LNCaP clone FGC (cell line): Measurements from ENCODE around the gene SLC9A3.

ENCODE experiments used
- DNase-seq: peaks from one replicate; pipeline ENCODE4 v3.0.0-alpha.2; 2011; ENCODE audit warnings: low read depth
- H3K4me3 ChIP-seq: 2 replicates; pipeline ENCODE4 v1.5.1; 2011; ENCODE audit warnings: mild to moderate bottlenecking, low read depth, low read length, control low read depth
- TF ChIP-seq, protein P1 (sequence below): IDR thresholded peaks from 2 replicates; pipeline ENCODE4 v1.5.1; 2012; ENCODE audit warnings: mild to moderate bottlenecking; ENCODE audit not compliant: control insufficient read depth, insufficient read depth; ENCODE audit errors: extremely low read depth

Gene SLC9A3

DNA sequence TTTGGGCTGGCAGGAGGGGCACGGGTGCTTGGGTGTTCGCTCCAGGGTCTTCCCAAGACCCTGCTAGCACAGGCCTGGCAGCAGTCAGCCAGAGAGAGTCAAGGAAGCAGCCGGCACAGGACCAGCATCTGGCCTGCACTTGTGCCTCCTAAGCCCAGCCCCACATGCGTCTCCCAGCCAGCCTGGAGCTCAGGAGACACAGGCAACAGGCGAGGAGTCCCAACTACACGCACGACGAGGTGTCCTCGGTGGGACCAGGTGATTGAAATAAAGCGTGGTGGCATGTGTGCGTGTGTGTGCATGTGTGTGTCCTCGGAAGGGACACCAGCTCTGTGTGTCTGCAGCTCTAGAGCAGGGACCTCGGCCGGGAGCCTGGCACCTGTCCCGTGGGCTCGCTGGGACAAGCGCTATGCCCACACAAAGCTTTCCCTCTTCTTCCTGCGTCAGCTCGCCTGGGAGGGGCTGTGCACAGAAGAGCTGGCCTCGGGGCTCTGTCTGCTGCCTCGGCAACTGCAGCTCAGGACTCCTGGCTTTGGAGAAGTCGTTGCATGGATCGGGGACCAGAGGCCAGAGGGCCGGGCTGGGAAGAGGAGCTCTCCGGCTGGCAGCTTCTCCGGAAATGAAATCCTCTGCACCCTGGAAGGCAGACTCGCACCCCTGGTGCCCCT is 14.7 kb upstream of the SLC9A3 start:
- DNase-seq = no peak
- H3K4me3 ChIP-seq = no peak overlapping the region
- TF ChIP-seq, protein P1, sequence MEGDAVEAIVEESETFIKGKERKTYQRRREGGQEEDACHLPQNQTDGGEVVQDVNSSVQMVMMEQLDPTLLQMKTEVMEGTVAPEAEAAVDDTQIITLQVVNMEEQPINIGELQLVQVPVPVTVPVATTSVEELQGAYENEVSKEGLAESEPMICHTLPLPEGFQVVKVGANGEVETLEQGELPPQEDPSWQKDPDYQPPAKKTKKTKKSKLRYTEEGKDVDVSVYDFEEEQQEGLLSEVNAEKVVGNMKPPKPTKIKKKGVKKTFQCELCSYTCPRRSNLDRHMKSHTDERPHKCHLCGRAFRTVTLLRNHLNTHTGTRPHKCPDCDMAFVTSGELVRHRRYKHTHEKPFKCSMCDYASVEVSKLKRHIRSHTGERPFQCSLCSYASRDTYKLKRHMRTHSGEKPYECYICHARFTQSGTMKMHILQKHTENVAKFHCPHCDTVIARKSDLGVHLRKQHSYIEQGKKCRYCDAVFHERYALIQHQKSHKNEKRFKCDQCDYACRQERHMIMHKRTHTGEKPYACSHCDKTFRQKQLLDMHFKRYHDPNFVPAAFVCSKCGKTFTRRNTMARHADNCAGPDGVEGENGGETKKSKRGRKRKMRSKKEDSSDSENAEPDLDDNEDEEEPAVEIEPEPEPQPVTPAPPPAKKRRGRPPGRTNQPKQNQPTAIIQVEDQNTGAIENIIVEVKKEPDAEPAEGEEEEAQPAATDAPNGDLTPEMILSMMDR = no peak

DNA sequence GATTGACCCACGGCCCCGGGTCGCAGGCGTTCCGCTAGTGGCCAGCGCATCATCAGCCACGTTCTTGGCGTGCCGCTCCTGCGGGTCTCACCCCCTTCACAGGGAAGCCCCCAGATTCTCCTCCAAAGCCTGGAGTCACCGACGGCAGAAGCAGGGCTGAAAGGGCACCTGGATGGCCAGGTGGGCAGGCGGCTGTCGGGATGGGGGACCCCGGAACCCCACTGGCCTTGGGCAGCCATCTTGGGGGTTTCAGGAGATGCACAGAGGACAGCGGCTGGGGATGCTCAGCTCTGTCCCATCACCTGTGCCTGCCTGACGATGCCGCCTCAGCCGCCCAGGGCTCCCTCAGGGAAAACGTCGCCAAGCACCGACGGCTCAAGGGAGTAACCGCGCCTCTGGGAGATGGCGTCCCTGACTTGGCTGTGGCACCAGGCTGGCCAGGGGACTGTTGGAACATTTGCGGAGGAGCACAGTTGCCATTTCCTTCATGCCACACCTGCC is 14.1 kb upstream of the SLC9A3 start:
- TF ChIP-seq, protein P1 = no peak
- no peak for DNase-seq

DNA sequence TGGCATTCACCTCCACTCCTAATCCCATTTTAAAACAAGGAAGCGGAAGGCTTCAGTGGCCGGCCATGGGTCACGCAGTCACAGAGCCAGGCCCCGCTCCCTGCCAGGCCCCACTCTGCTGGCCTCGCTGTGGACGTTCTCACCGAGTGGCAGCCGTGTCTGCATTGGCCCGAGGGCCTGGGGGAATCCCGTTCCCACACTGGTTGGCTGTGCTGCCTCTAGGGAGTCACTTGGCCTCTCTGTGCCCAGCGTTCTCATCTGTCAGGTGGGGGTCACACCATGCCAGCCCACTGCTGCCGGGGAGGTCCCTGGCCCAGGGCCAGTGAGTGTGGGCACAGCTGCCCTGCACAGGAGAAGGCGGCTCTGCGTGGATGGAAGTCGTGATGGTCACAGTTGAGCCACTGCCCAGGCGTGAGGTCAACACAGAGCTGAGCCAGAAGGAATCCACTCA is 13.4 kb upstream of the SLC9A3 start:
- TF ChIP-seq, protein P1 = no peak
- no peak overlapping the region for H3K4me3 ChIP-seq
- no peak for DNase-seq

More for the DNA sequence above, 14.1 kb upstream of the SLC9A3 start:
- H3K4me3 ChIP-seq = no peak overlapping the region

DNA sequence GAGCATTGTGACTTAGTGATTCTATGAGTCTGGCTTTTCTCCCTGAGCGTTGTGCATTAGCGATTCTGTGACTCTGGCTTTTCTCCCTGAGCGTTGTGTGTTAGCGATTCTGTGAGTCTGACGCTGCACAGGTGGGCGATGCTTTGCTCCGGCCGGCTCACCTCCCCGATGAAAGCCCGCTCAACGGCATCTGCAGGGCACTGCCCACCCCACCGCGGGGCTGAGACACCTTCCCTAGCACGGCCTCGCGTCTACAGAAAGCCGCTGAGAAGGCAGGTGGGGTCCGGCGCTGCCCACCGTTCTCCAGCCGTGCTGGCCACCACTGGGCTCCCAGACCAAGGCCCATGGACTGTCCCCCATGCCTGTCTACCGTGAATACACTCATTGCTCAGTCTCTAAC is 12.8 kb upstream of the SLC9A3 start:
- no peak for DNase-seq
- no peak overlapping the region for H3K4me3 ChIP-seq
- TF ChIP-seq, protein P1 = no peak

DNA sequence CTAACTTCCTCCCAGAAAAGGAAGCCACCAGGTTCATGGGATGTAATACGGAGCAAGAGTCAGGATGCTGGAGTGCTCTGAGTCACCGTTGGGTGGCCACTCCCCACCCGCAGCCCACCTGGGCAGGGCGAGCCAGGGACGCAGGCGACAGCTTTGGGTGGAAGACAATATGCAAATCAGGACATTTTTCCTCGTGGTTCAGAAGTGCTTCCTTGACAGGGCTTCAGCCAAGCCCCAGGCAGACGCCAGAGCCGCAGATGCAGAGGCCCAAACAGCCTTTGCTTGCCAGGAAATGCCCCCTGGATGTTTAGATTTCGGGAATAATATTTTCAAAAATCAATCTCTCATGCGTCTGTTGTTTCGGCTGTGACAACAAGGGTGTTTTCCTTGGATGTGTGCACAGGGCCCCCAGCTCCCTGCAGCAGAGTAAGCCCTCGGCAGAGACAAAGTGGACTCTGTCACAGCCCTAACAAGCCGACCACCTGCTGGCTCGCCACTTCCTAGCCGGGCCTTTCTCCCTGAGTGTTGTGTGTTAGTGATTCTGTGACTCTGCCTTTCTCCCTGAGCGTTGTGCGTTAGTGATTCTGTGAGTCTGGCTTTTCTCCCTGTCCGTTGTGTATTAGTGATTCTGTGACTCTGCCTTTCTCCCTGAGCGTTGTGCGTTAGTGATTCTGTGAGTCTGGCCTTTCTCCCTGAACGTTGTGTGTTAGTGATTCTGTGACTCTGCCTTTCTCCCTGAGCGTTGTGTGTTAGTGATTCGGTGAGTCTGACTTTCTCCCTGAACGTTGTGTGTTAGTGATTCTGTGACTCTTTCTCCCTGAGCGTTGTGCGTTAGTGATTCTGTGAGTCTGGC is 11.8 kb upstream of the SLC9A3 start:
- TF ChIP-seq, protein P1 = no peak
- no peak for DNase-seq
- H3K4me3 ChIP-seq = no peak overlapping the region

DNA sequence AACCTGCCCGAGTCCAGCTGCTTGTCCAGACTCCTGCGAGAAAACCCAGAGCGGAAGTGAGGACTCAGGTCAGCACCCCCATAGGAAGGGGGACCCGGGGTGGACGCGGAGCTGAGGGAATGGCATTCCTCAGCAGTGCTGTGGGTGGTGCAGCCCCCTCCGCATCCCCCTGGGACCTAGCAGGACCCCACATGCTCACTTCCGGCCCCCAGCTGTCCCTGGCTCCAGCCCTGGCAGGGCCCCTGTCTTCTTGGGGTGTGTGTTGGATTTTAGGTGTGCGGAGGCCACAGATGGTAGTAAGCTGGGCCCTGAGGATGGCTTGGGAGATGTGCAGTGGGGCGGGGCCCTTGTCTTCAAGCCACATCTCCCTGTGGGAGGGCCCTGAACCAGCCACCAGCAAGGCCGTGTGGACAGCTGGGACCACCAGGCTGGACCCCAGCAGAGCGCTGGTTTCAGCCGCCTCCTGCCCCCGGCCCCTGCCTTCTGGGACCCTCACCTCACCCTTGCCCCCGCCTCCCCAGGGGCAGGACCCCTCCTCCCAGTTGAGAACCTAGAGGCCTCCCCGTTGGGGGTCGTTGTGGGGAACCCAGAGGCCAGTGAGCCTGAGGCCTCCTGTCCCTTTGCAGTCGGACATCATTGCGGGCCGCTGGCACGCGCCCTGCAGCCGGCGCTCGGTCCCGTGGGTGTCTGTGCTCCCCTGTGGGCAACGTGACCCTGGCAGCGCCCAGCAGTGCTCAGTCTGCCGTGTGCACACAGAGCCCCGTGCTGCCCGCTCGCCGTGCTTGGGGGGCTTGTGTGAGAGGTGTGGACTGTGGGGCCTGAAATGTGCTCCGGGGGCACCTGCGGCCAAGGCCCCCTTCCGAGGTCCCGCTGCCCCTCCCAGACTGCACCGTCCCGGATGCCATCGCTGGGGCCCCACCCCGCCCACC is 10.8 kb upstream of the SLC9A3 start:
- no peak for DNase-seq

More for the DNA sequence above, 10.8 kb upstream of the SLC9A3 start:
- no peak overlapping the region for H3K4me3 ChIP-seq
- TF ChIP-seq, protein P1 = no peak
